Activated naive CD8-positive, alpha-beta T cell (primary cell): Measurements from ENCODE around the gene ASS1.

Source experiments
- H3K27ac Mint-ChIP-seq: one replicate; pipeline ENCODE4 v1.8.0; 2021; ENCODE audit warnings: mixed read lengths
- H3K27me3 Mint-ChIP-seq: one replicate; pipeline ENCODE4 v1.8.0; 2021; ENCODE audit warnings: mixed read lengths
- H3K36me3 Mint-ChIP-seq: one replicate; pipeline ENCODE4 v1.8.0; 2021; ENCODE audit warnings: mixed read lengths
- H3K4me1 Mint-ChIP-seq: one replicate; pipeline ENCODE4 v1.8.0; 2021; ENCODE audit warnings: low read depth, mixed read lengths
- H3K4me3 Mint-ChIP-seq: one replicate; pipeline ENCODE4 v1.8.0; 2021; ENCODE audit warnings: mild to moderate bottlenecking, mixed read lengths
- H3K9me3 Mint-ChIP-seq: one replicate; pipeline ENCODE4 v1.8.0; 2021; ENCODE audit warnings: low read depth, mixed read lengths

The ASS1 gene

DNA sequence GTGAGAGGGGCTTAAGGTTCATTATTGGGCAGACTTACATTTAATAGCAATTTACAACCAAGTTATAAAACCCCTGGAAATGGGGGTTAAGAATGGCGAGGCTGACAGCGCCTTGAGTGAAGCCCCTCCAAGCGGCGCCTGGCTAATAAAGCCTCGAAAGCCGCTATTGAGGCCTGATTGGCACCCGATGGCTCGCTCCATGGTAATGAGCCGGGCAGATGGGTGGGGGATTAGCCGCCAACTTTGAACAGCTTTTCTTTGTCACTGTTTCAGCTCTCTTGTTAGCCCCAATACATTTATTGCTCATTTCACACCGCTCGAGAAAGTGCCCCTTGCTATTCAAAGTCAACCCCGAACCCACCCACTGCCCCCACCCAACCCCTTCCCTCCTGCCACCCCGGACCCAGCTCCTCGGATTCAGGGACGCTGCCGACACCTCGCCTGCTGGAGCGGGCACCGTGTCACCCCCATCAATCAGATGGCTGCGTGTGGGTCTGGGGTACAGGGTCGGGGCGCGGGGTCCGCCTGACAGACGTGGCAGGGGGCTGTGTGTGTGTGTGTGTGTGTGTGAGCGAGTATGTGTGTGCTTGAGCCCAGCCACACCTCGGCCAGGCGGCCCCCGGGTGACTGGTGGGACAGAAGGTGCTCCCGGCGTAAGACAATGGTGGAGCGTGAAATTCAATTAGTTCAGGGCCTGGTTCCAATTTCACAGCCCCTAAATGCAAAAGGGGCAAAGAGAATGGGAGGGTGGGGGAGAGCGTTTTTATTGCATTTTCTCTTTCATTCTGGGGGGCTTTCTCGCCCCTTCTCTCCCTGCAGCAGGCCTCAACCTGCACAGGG is 34.2 kb downstream of the ASS1 start:
- no peaks in the 10 kb centered on the region for H3K4me1 Mint-ChIP-seq
- H3K36me3 Mint-ChIP-seq = no peaks in the 10 kb centered on the region
- no peak overlapping the region for H3K4me3 Mint-ChIP-seq
- peaks cover 5% of the 10 kb centered on the region for H3K27me3 Mint-ChIP-seq
- no peaks in the 10 kb centered on the region for H3K9me3 Mint-ChIP-seq
- no peak overlapping the region for H3K27ac Mint-ChIP-seq

DNA sequence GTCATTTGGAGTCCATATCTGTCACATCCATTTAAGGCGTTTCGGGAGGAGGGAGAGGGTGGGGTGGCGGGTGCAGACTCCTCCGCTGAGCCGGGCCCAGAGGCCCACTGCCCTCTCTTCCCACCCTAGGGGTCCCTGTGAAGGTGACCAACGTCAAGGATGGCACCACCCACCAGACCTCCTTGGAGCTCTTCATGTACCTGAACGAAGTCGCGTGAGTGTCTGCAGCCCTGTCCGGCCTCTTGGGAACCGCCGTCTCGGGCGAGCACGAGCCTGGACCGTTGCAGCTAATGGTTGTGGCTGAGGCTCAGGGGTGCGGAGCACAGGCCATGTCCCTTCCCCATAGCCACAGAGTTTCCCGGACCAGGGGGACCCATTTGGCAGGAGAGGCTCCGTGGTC is 34.8 kb downstream of the ASS1 start:
- H3K27me3 Mint-ChIP-seq = peaks cover 5% of the 10 kb centered on the region
- no peak overlapping the region for H3K4me3 Mint-ChIP-seq
- no peak overlapping the region for H3K27ac Mint-ChIP-seq
- H3K4me1 Mint-ChIP-seq = no peaks in the 10 kb centered on the region
- H3K36me3 Mint-ChIP-seq = no peaks in the 10 kb centered on the region
- no peaks in the 10 kb centered on the region for H3K9me3 Mint-ChIP-seq

DNA sequence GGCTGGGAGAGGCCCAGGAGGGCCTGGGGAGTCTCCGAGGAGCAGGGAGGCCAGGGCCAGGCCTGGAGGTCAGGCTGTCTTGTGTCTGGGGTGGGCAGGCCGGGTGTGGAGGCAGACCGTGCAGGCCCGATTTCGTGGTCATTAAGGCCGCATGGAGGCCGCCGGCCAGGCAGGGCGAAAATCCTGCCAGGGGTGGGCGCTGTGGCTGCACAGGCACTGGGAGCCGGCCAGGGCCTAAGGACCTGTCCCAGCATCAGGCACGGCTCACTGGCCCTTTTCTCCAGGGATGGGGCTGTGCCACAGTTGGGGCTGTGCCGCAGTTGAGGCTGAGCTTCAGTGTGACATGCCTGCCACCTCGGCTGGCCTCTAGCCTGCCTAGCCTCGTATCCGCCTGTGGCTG is 35.9 kb downstream of the ASS1 start:
- Mint-ChIP-seq H3K4me3 (no peak overlapping the region), H3K27ac (no peak overlapping the region), H3K9me3 (no peaks in the 10 kb centered on the region), H3K27me3 (peaks cover 5% of the 10 kb centered on the region), H3K36me3 (no peaks in the 10 kb centered on the region), H3K4me1 (no peaks in the 10 kb centered on the region)

DNA sequence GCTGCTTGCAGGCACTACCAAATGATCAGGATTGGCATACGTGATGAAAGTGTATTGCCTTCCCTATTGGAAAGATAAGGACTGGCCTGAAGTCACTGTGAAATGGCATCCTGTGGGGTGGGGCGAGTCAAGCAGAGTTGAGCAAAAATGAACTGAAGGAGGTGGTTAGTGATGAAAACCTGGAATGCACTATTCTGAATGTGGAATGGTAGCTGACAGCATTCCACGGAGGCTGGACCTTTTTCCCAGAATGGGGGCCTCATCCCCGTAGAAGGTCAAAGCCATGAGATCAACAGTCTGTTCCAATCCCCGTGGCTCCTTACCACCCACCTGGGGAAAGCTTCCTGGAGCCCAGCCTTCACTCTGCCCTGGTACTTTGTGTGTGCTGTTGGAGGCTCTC is 37.7 kb downstream of the ASS1 start:
- Mint-ChIP-seq H3K4me1 (no peaks in the 10 kb centered on the region), H3K9me3 (no peaks in the 10 kb centered on the region), H3K4me3 (no peak overlapping the region), H3K27me3 (peaks cover 7% of the 10 kb centered on the region), H3K27ac (no peak overlapping the region), H3K36me3 (no peaks in the 10 kb centered on the region)

DNA sequence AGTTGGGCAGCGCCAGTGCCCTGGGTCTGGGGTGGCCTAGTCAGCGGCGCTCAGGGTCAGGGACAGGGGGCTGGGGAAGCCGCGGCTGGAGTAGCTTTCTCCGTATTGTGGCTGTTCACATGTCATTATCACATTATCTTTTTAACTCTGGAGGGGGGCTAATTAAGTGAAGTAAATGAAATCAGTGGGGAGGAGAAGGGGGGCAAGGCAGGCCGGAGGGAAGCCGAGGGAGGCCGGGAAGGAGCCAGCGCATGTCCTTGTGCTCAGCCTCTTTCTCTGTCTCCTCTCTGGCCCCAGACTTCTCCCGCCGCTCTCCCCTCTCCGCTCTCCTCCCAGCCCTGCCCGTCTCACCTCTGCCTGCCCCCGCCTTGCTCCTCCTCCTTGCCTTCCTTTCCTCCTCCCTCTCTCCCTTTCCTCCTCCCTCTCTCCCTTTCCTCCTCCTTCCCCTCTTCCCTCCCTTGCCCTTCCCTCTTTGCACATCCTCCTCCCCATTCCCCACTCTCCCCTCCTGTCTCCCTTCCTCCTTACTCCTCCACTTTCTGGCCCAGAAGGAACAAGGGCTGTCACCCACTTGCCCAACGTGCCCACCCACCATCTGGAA is 38.7 kb downstream of the ASS1 start:
- peaks cover 7% of the 10 kb centered on the region for H3K27me3 Mint-ChIP-seq
- H3K27ac Mint-ChIP-seq = no peak overlapping the region

DNA sequence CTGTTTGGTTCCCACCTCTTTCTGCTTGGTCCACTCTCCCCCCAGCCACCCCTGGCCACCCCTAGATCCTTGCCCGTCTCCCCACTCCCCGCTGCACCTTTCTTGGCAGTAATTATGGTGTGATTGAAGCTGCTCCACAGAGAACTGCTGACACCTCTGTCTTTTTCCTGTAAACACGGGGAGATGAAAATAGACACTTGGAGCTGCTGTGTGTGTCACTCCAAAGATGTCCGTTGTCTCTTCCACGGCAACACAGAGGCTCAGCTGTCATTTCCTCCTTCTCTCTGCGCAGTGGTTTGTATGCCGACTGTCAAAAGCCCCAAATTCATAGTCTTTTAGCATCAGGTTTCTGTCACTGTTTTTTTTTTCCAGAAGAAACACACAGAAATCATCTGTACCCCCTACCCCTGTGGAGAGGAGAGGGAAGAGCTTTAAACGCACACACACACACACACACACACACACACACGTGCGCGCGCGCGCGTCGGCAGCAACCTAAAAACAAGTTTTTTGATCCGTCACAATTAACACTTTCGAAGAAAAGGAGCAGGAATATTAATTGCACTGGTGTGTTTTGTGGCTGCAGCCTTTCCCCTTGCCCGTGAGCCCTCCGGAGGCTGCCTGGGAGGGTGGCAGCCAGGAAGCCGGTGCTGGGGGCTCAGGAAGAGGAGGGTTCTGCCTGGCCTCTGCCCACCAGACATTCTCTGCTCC is 39.8 kb downstream of the ASS1 start:
- Mint-ChIP-seq H3K27me3 (peaks cover 7% of the 10 kb centered on the region), H3K27ac (no peak overlapping the region), H3K36me3 (no peaks in the 10 kb centered on the region)

More for the DNA sequence above, 38.7 kb downstream of the ASS1 start:
- no peaks in the 10 kb centered on the region for H3K36me3 Mint-ChIP-seq
- H3K9me3 Mint-ChIP-seq = no peaks in the 10 kb centered on the region
- H3K4me3 Mint-ChIP-seq = no peak overlapping the region
- H3K4me1 Mint-ChIP-seq = no peaks in the 10 kb centered on the region

DNA sequence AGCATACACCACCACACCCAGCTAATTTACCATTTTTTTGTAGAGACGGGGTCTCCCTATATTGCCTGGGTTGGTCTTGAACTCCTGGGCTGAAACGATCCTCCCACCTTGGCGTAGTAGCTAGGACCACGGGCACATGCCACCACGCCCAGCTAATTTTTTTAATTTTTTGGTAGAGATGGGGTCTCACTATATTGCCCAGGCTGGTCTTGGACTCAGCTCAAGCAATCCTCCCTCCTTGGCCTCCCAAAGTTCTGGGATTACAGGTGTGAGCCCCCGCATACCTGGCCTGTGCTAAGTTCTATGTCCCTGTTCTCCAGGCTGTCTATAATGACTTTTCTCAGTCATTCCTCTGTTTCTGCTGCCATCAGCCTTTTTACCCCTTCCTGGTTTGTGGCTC is 41.3 kb downstream of the ASS1 start:
- peaks cover 7% of the 10 kb centered on the region for H3K27me3 Mint-ChIP-seq
- H3K9me3 Mint-ChIP-seq = no peaks in the 10 kb centered on the region
- no peaks in the 10 kb centered on the region for H3K36me3 Mint-ChIP-seq
- H3K4me3 Mint-ChIP-seq = no peak overlapping the region
- no peak overlapping the region for H3K27ac Mint-ChIP-seq
- H3K4me1 Mint-ChIP-seq = no peaks in the 10 kb centered on the region

More for the DNA sequence above, 39.8 kb downstream of the ASS1 start:
- Mint-ChIP-seq H3K9me3 (no peaks in the 10 kb centered on the region), H3K4me3 (no peak overlapping the region), H3K4me1 (no peaks in the 10 kb centered on the region)

DNA sequence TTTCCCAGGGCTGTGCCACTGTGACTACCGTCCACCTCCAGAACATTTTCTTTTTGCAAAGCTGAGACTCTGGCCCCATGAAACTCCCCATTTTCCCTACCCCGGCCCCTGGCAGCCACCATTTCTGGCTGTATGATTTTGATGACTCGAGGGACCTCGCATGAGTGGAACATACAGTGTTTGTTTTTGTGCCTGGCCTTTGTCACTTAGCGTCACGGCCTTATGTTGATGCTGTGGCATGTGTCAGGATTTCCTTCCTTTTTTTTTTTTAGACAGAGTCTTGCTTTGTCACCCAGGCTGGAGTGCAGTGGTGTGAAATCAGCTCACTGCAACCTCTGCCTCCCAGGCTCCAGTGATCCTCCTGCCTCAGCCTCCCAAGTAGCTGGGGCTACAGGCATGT is 42.7 kb downstream of the ASS1 start:
- Mint-ChIP-seq H3K4me1 (no peaks in the 10 kb centered on the region), H3K27me3 (peaks cover 7% of the 10 kb centered on the region), H3K27ac (no peak overlapping the region)

DNA sequence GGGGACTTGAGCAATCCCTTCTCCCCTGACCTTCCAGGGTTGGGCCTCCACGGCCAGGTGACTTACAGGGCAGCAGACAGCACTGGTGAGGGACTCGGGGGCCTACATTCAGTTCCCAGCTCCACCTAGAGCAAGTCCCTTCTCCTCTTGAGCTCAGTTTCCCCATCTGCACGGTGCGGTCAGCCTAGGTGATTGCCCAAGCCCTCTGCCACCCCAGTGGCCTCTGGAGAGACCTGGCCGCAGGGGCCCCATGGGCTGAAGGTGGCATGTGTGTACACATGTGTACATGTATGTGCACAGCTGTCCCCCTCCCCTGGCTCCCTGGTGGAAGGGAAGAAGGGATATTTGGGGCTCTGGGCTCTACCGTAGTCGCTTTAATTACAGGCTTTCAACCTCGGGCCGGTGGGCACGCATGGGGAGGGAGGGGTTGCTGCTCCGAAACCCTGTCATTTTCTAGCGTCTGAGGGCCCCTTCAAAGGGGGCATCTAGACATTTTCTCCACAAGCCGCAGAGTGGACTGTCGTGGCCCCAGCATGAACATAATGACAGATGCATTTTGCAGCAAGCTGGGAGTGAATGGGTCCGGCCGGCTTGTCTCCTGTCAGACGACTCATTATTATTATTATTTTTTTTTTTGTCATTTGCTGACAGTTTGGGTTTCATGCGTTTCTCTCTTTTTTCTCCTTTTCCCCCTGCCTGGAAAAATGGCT is 44.0 kb downstream of the ASS1 start:
- H3K27ac Mint-ChIP-seq = no peak overlapping the region
- H3K36me3 Mint-ChIP-seq = no peaks in the 10 kb centered on the region
- no peaks in the 10 kb centered on the region for H3K9me3 Mint-ChIP-seq
- no peaks in the 10 kb centered on the region for H3K4me1 Mint-ChIP-seq
- no peak overlapping the region for H3K4me3 Mint-ChIP-seq
- peaks cover 2% of the 10 kb centered on the region for H3K27me3 Mint-ChIP-seq

More for the DNA sequence above, 42.7 kb downstream of the ASS1 start:
- no peaks in the 10 kb centered on the region for H3K9me3 Mint-ChIP-seq
- H3K4me3 Mint-ChIP-seq = no peak overlapping the region
- no peaks in the 10 kb centered on the region for H3K36me3 Mint-ChIP-seq

DNA sequence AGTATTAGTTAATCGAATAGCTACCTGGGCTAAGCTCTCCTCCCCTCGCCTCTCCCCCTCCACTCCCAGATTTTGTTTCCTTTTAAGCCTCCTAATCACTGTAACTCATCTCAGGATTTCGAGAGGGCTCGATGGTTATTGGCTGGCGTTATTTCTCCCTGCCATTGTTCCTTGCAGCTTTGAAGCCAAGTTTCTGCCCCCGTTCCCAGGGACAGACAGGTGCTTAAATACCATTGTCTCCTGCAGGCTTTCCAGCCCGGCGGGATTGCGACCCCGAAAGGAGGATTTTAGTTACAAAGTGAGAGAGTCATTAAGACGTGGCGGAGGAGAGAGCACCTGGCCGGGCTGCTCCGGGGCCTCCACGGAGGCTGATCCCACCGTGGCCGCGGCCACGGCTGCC is 46.2 kb downstream of the ASS1 start:
- no peak overlapping the region for H3K4me3 Mint-ChIP-seq
- H3K36me3 Mint-ChIP-seq = no peaks in the 10 kb centered on the region

DNA sequence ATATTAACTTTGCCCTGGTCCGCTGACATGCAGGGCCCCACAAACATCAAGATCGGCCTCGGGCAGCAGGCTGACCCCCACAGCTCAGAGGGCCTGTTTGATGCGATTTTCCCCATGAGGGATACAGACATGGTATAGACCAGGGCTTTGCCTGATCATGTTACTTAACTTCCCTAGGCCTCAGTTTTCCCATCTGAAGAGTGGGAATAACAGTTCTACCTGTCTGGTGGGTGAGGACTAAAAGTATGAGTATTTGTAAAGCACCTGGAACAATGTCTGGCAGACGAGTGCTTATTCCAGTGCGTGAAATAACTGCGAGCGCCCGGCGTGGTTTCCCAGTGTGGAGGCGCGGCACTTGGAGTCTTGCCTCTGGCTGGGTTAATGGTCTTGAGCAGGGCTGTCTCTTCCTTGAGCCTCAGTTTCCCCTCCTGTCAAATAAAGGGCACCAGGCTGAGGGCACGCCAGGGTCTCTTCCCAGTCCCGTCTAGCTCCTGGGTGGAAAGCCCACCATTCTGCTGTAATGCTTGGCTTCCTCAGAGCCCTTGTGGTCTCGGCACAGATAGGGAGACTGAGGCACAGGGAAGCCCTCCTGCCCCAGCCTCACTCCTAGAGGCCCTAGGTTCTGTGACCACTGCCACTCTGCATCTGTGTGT is 47.2 kb downstream of the ASS1 start:
- Mint-ChIP-seq H3K27me3 (peaks cover 3% of the 10 kb centered on the region), H3K27ac (no peak overlapping the region), H3K4me1 (no peaks in the 10 kb centered on the region), H3K9me3 (no peaks in the 10 kb centered on the region), H3K36me3 (no peaks in the 10 kb centered on the region), H3K4me3 (no peak overlapping the region)

More for the DNA sequence above, 46.2 kb downstream of the ASS1 start:
- Mint-ChIP-seq H3K27me3 (peaks cover 3% of the 10 kb centered on the region), H3K27ac (no peak overlapping the region), H3K9me3 (no peaks in the 10 kb centered on the region), H3K4me1 (no peaks in the 10 kb centered on the region)

DNA sequence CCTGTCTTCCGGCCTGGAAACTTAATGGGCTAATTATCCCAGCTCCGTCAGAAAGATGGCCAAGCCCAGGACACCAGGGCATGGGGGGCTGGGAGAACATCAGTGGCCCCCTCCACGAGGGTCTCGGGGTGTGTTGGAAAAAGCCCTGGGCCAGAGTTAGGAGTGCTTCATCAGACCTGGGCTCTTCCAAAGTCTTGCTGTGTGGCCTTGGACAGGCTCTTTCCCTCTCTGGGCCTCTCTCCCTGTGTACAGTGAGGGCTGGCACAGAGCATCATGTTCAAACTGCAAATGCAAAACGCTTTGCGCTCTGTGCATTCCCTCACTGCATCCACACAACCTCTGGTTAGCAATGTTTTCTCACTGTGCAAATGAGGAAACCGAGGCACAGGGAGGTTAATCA is 48.3 kb downstream of the ASS1 start:
- Mint-ChIP-seq H3K9me3 (no peaks in the 10 kb centered on the region), H3K4me3 (no peak overlapping the region), H3K4me1 (no peaks in the 10 kb centered on the region), H3K27me3 (peaks cover 3% of the 10 kb centered on the region), H3K36me3 (no peaks in the 10 kb centered on the region), H3K27ac (no peak overlapping the region)

DNA sequence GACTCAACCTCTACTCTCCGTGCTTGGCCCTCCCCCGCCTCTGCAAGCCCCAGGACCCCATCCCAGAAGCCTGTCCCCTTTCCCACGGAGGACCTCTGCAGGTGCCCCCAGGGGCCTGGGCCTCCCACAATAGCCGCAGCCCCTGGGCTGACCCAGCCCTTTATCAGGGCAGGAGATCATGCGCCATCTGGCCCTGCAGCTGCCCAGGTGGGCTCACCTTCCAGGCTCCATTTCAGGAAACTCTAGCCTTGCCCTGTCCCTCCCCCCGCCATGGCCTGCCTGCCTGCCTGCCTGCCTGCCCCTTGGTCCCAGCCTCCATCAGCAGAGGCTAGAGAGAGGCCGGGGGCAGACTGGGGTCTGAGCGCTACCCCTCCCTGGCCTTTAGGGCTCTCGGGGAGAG is 48.7 kb downstream of the ASS1 start:
- no peak overlapping the region for H3K4me3 Mint-ChIP-seq
- H3K27ac Mint-ChIP-seq = no peak overlapping the region
- H3K27me3 Mint-ChIP-seq = peaks cover 3% of the 10 kb centered on the region
- no peaks in the 10 kb centered on the region for H3K36me3 Mint-ChIP-seq
- H3K4me1 Mint-ChIP-seq = no peaks in the 10 kb centered on the region
- no peaks in the 10 kb centered on the region for H3K9me3 Mint-ChIP-seq

DNA sequence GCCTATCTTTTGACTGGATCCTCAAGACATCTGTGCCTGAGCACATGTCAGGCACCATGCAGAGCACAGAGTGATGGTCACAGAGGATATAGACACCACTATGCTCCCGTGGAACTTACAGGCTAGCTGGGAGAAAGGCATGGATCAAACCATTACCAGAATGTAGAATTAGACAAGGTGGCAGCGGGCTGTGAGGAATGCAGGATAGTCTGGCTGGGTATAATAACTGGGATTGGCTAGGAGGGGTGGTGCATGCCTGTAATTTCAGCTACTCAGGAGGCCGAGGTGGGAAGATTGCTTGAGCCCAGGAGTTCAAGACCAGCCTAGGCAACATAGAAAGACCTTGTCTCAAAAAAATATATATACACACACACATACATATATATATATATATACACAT is 50.3 kb downstream of the ASS1 start:
- no peak overlapping the region for H3K4me3 Mint-ChIP-seq
- H3K9me3 Mint-ChIP-seq = no peaks in the 10 kb centered on the region
- no peaks in the 10 kb centered on the region for H3K4me1 Mint-ChIP-seq
- no peak overlapping the region for H3K27ac Mint-ChIP-seq
- H3K27me3 Mint-ChIP-seq = peaks cover 3% of the 10 kb centered on the region
- H3K36me3 Mint-ChIP-seq = no peaks in the 10 kb centered on the region
